ENCODE measurements around the gene ATF7IP2. TPM values are rescaled to one million over a fixed set of nuclear protein-coding genes. Genes with fewer than 3 reads are reported as not detected.

The ATF7IP2 gene
- total and polyA plus RNA-seq, 2 donors (not counting 3 experiments of a cell fraction or from before 2014, with no cell fraction given) = 9.7 to 14.6 TPM

GRCh38 chr16:10531582-10531981 is 145.7 kb downstream of the ATF7IP2 start:
- dilution Hi-C loops (cut with MboI; ENCODE audit: extremely low pct_ligation_motif_present, low sequenced_read_pairs) = no loop called here
- Histone ChIP-seq H2AFZ (ENCODE audit: low read depth, low read length) (no peak overlapping the region), H3K9ac (replicated peaks; ENCODE audit: extremely low read depth, insufficient read depth, low read length) (no peak overlapping the region), H3K27ac (ENCODE audit: insufficient read depth, low read depth, low read length) (no peak overlapping the region), H4K20me1 (replicated peaks; ENCODE audit: control insufficient read depth, extremely low read depth, insufficient read depth, low read length) (no peaks in the 10 kb centered on the region), H3K27me3 (ENCODE audit: control insufficient read depth in 2 of 2, insufficient read depth in 2 of 2, low read length in 2 of 2) (no peaks in the 10 kb centered on the region), H3K36me3 (ENCODE audit: control insufficient read depth in 2 of 2, extremely low read depth in 1 of 2, insufficient read depth in 2 of 2, low read length in 2 of 2) (no peaks in the 10 kb centered on the region), H3K4me3 (replicated peaks in 1 of 3; ENCODE audit: insufficient read depth in 1 of 3, low read depth in 1 of 3, low read length in 3 of 3) (no peak overlapping the region), H3K79me2 (ENCODE audit: control insufficient read depth, insufficient read depth, low read length) (no peaks in the 10 kb centered on the region), H3K4me1 (ENCODE audit: control insufficient read depth, extremely low read depth, insufficient read depth, low read length) (no peaks in the 10 kb centered on the region), H3K9me1 (replicated peaks; ENCODE audit: control insufficient read depth, extremely low read depth, insufficient read depth, low read length) (no peaks in the 10 kb centered on the region), H3K9me3 (replicated peaks; ENCODE audit: control insufficient read depth, insufficient read depth, low read length) (no peaks in the 10 kb centered on the region), H3K4me2 (ENCODE audit: insufficient read depth, low read length) (no peak overlapping the region)
- DNase-seq (ENCODE audit: low read depth, low spot score) = no peak
- intact Hi-C loops (cut with micrococcal nuclease) = no loop called here
- TF ChIP-seq MYC (IDR thresholded peaks at IDR 0.05; ENCODE audit: low read depth, low read length) = no peak
- TF ChIP-seq FOS (IDR thresholded peaks at IDR 0.05; ENCODE audit: borderline replicate concordance, insufficient read depth, low read length) = no peak
- TF ChIP-seq JUN (IDR thresholded peaks at IDR 0.05; ENCODE audit: borderline replicate concordance, insufficient read depth, insufficient read length, low read depth) = no peak
- TF ChIP-seq EZH2 (IDR thresholded peaks at IDR 0.05; ENCODE audit: borderline replicate concordance, low read depth, low read length, severe bottlenecking) = no peak
- no peak for TF ChIP-seq MAX (IDR thresholded peaks at IDR 0.05; ENCODE audit: insufficient read depth, insufficient read length)
- CTCF ChIA-PET = interaction anchor here (2.0 kb wide), 1 partner anchor 9 kb away, joined by 8 read pairs; no protein-coding TSS in a partner anchor
- no peak for FAIRE-seq
- POLR2A ChIA-PET = no interaction called here
- no TSS peak for BruUV-seq (replicated peaks)

Small RNAs within 50 kb of the gene (small RNA-seq; reads per million reads assigned to genes)
- not detected for gene RNU6-633P (ENCODE audit: insufficient read depth, insufficient read length, low read depth, low replicate concordance)

Other genes with a start within 250 kb of the ATF7IP2 start
- not detected in 2 replicates for gene GRIN2A, start 203.6 kb upstream of the ATF7IP2 start, total RNA-seq
- gene GRIN2A, start 203.6 kb upstream of the ATF7IP2 start, polyA plus RNA-seq = not detected in 2 replicates
- gene EMP2, start 194.5 kb downstream of the ATF7IP2 start, total RNA-seq = 18.3 and 25.5 TPM in 2 replicates
- 19.0 and 25.5 TPM in 2 replicates for gene EMP2, start 194.5 kb downstream of the ATF7IP2 start, polyA plus RNA-seq